ENCODE results near the gene SLC13A5. TPM values are rescaled to one million over a fixed set of nuclear protein-coding genes. Genes with fewer than 3 reads are reported as not detected.

Gene SLC13A5
- polyA plus RNA-seq, 1 of the 3 experiments (the other 2 are of a cell fraction), result not detected

GRCh38 chr17:6712854-6713129, 377 bp downstream of the SLC13A5 start:
- Histone ChIP-seq H3K9me2 (no peaks in the 10 kb centered on the region), H3K9ac (no peak overlapping the region), H3K4me2 (no peak overlapping the region; the same call in 1 of the 2 replicates), H3K27me3 (ENCODE audit: insufficient read depth) (peaks cover 57% of the 10 kb centered on the region), H3F3A (replicated peaks; ENCODE audit: insufficient read depth) (no peaks in the 10 kb centered on the region), H4K20me1 (ENCODE audit: insufficient read depth) (no peaks in the 10 kb centered on the region), H3K4me1 (ENCODE audit: control insufficient read depth in 1 of 2, insufficient read depth in 2 of 2, low read depth in 1 of 2, low read length in 1 of 2) (no peaks in the 10 kb centered on the region), H3K36me3 (replicated peaks in 1 of 2; ENCODE audit: control insufficient read depth in 1 of 2, insufficient read depth in 2 of 2, low read length in 1 of 2) (no peaks in the 10 kb centered on the region), H3K79me2 (ENCODE audit: insufficient read depth) (no peaks in the 10 kb centered on the region), H2AFZ (ENCODE audit: low read depth) (no peak overlapping the region), H3K4me3 (ENCODE audit: low read depth in 2 of 2, low read length in 1 of 2) (no peak overlapping the region), H3K9me3 (no peaks in the 10 kb centered on the region), H3K27ac (ENCODE audit: low read depth in 2 of 2, low read length in 1 of 2) (no peak overlapping the region)
- ChIA-PET CTCF (interaction anchor here (0.6 kb wide), 2 partner anchors 201 to 1243 kb away, joined by 3 read pairs; no protein-coding TSS in a partner anchor), POLR2A (no interaction called here)
- 17% methylated on average over 3 of the region's 14 CpGs for WGBS (ENCODE audit: low lambda C conversion rate)
- DNase-seq, result peak; percentile 8
- TF ChIP-seq TCF12 (IDR thresholded peaks at IDR 0.05) (no peak), PBX3 (IDR thresholded peaks at IDR 0.05) (no peak), RXRA (IDR thresholded peaks at IDR 0.05; ENCODE audit: borderline replicate concordance, low read depth) (no peak)

GRCh38 chr17:6712058-6712853, 913 bp downstream of the SLC13A5 start:
- Histone ChIP-seq H3K36me3 (replicated peaks in 1 of 2; ENCODE audit: control insufficient read depth in 1 of 2, insufficient read depth in 2 of 2, low read length in 1 of 2) (no peaks in the 10 kb centered on the region), H3K27me3 (ENCODE audit: insufficient read depth) (peaks cover 55% of the 10 kb centered on the region), H3K9ac (no peak overlapping the region), H3K9me3 (no peaks in the 10 kb centered on the region), H3K4me2 (no peak overlapping the region), H3K9me2 (no peaks in the 10 kb centered on the region), H4K20me1 (ENCODE audit: insufficient read depth) (no peaks in the 10 kb centered on the region), H3F3A (replicated peaks; ENCODE audit: insufficient read depth) (no peaks in the 10 kb centered on the region), H3K4me1 (ENCODE audit: control insufficient read depth in 1 of 2, insufficient read depth in 2 of 2, low read depth in 1 of 2, low read length in 1 of 2) (no peaks in the 10 kb centered on the region), H3K27ac (ENCODE audit: low read depth in 2 of 2, low read length in 1 of 2) (no peak overlapping the region), H3K79me2 (ENCODE audit: insufficient read depth) (no peaks in the 10 kb centered on the region), H3K4me3 (ENCODE audit: low read depth in 2 of 2, low read length in 1 of 2) (no peak overlapping the region), H2AFZ (ENCODE audit: low read depth) (no peak overlapping the region)
- TF ChIP-seq, protein P1, sequence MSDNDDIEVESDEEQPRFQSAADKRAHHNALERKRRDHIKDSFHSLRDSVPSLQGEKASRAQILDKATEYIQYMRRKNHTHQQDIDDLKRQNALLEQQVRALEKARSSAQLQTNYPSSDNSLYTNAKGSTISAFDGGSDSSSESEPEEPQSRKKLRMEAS (IDR thresholded peaks at IDR 0.05; ENCODE audit: low read depth), result no peak
- TF ChIP-seq RAD21 (IDR thresholded peaks at IDR 0.05; ENCODE audit: low read length) (no peak), TAF1 (IDR thresholded peaks at IDR 0.05; ENCODE audit: borderline replicate concordance, low read depth, low read length) (no peak), TEAD4 (IDR thresholded peaks at IDR 0.05; ENCODE audit: borderline replicate concordance, insufficient read depth) (no peak), YY1 (IDR thresholded peaks at IDR 0.05; ENCODE audit: low read depth) (no peak), NRF1 (IDR thresholded peaks at IDR 0.05; ENCODE audit: low read depth, low read length) (no peak), CTCF (IDR thresholded peaks at IDR 0.05) (no peak), MEF2A (IDR thresholded peaks at IDR 0.05; ENCODE audit: borderline replicate concordance, low read depth) (no peak), RFX5 (IDR thresholded peaks at IDR 0.05; ENCODE audit: low read length) (no peak), SIN3A (IDR thresholded peaks at IDR 0.05; ENCODE audit: borderline replicate concordance, low read depth, low read length) (no peak), USF1 (IDR thresholded peaks at IDR 0.05; ENCODE audit: borderline replicate concordance, low read depth) (no peak), FOXJ3 (CRISPR knock-in tag; IDR thresholded peaks at IDR 0.05) (no peak)
- TF ChIP-seq, protein P2, sequence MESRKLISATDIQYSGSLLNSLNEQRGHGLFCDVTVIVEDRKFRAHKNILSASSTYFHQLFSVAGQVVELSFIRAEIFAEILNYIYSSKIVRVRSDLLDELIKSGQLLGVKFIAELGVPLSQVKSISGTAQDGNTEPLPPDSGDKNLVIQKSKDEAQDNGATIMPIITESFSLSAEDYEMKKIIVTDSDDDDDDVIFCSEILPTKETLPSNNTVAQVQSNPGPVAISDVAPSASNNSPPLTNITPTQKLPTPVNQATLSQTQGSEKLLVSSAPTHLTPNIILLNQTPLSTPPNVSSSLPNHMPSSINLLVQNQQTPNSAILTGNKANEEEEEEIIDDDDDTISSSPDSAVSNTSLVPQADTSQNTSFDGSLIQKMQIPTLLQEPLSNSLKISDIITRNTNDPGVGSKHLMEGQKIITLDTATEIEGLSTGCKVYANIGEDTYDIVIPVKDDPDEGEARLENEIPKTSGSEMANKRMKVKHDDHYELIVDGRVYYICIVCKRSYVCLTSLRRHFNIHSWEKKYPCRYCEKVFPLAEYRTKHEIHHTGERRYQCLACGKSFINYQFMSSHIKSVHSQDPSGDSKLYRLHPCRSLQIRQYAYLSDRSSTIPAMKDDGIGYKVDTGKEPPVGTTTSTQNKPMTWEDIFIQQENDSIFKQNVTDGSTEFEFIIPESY (IDR thresholded peaks at IDR 0.05; ENCODE audit: borderline replicate concordance, low read depth), result no peak
- CTCF ChIA-PET, result interaction anchor here (0.6 to 0.9 kb wide), 3 partner anchors 169 to 1244 kb away, joined by 3 read pairs; no protein-coding TSS in a partner anchor
- WGBS (ENCODE audit: low lambda C conversion rate), result 14% methylated on average over 10 of the region's 11 CpGs
- POLR2A ChIA-PET, result no interaction called here
- DNase-seq, result peak; percentile 11

Data from SK-N-SH (cell line).